NCI-H748 treated with DMSO at 0.1 percent for 48 hours (cell line): Measurements from ENCODE around the gene NAA60.
"Not testable (repeated sequence)": the region's sequence is repeated elsewhere in the genome, so short reads cannot be mapped to it uniquely, and the experiment has no call there.

Experiments
- DNase-seq: peaks from one replicate; lab custom pipeline; 2025; lab: John Stamatoyannopoulos, UW

The NAA60 gene

DNA sequence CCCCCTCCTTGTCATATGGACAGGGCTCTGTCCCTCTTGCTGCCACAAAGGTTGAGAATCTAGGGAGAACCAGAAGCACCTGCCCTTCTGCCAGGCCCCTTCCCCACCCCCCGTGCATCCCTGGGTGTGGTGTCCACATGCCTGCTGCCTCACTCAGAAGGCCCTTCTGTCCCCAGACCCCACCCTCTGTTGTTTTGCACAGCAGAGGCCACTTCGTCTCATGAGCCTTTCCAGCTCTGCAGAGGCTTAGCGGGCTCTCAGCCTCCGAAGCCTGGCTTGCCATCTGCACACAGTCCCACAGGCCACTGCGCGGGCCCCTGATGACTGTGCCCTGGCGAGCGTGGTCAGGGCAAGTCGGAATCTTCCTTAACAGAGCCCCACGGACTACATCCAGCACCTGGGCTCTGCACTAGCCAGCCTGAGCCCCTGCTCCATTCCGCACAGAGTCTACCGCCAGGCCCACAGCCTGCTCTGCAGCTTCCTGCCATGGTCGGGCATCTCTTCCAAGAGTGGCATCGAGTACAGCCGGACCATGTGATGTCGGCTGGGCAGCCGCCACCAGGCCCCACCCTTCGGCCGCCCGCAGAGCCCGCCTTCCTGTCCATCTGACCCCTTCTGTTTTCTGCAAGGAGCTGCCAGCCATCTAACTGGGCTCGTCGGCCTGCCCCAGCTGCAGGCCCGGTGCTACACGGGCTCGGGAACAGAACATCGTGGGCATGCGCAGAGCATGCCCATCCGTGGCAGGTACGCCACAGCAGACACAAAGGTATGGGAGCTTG, 41.0 kb downstream of the NAA60 start:
- no peak for DNase-seq

DNA sequence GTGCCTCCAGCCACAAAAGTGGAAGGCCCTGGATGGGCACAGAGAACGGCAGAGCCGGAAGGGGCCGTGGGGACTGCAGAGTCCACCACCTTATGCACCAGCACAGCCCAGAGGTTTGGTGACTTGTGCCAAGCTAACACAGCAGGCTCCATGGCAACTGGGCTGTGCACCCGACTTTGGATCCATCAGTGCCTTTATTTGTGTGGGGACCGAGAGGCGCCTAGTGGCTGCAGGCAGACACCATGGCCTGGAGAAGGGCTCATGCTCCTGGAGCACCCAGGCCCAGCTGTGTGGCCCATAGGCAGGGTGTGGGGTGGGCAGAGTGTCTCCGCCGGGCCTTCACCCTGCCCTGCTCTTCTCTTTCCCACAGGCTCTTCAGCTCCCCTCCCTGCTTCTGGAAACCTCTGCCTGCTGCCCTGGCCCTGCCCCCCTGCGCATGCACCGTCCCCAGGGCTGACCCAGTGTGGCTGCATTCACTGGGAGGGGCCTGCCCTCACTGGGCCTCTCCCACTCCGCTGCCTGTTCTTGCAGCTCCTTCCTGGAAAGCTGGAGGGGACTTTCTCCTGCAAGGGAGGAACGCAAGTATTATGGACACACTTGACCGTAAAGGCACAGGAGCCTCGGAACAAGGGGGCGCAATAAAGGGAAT, 41.7 kb downstream of the NAA60 start:
- DNase-seq, result no peak

GRCh38 chr16:3485821-3486505, 42.5 kb downstream of the NAA60 start:
- no peak for DNase-seq

DNA sequence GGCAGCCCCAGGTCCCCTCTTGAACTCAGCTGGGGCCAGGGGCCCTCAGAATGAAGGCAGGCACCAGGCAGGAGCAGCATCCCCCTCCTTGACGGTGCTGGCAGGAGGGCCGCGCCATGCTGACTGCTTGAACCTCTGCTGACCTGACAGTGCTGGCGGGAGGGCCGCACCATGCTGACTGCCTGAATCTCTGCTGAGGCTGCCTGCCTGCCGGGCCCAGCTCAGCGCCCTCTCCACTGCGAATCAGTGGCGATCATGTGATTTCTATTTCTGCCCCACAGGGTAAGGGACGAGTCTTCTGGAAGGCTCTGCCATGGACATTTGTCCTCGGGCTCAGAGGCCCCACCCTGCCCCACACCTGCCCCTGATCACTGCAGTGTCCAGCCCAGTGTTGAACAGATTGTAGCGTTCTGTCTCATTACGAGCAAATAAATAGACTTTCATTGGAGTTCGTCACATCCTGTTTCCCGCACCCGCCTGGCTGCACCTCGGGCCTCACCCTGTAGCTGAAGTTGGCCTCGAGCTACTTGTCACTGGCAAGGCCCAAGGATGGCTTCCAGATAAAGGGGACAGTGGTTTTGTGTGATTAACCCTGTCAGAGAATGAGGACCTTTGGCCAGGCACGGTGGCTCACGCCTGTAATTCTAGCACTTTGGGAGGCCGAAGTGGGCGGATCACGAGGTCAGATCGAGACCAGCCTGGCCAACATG, 43.2 kb downstream of the NAA60 start:
- DNase-seq, result no peak

DNA sequence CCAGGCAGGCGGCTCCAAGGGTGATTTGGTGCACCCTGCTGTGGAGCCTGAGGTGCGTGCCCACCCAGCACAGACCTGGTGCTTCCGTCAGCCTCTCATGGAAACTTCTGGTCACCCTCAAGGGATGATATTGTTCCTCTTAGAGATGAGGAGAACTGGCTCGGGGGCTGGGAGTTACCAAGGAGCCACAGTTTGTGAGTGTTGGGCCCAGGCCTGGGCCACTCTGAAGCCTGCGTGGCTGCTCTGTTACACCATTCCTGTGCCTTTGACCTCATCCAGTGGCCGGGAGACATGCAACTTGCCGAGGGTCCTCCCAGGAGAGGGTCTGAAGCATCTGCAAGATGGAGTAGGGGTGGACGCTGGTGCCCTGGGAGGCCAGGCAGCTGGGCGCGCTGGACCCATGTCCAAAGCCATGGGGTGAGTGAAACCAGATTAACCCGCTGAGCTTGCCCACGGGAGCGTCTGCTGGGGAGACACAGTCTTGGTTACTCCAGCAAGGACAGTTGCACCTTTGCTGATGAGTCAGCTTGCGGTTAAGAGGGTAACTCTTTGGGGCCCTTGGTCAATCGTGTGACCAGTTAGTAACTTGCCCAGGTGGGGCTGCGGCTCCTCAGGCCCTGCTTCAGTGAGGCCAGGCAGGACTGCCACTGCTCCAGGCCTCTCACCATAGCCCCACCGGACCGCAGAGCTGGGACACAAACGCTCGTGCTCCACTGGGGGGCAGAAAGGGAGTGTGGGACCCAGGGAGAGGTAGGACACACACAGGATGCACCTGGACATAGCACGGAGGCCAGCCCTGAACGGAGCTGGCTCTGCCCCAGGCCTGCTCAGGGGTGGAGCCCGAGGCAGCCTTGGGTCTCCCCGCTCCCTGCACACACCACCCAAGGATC, 44.3 kb downstream of the NAA60 start:
- DNase-seq, result no peak

GRCh38 chr16:3488801-3489200, 45.3 kb downstream of the NAA60 start:
- DNase-seq, result no peak

- no peak for DNase-seq
Observed at GRCh38 chr16:3490911-3491629, 47.6 kb downstream of the NAA60 start.

GRCh38 chr16:3492356-3492755, 48.9 kb downstream of the NAA60 start:
- no peak for DNase-seq

DNA sequence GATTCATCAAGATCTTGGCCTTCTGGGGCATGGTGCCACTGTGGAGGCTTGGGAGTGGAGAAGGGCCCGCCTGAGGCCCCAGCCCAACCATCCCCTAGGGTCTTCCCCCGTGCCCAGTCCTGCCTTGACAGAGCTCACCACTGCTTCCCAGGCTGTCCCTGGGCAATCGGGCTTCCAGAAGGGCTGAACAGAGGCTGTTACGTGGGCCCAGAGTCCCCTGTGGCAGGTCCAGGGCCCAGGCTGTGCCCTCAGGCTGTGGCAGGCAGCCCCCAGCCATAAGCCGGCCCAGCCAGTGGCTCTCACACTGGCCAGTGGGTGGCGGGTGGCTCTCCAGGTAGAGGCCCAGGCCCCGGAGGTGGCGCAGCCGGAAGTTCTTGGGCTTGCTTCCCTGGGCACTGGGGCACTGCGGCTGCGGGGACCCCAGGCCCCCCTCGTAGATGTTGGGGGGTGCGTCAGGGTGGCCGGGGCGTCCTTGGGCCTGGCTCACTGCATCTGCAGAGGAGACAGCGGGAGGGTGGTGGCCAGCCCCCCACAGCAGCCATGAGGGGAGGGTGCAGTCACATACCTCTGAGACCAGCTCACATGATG, 51.0 kb downstream of the NAA60 start:
- DNase-seq, result no peak

DNA sequence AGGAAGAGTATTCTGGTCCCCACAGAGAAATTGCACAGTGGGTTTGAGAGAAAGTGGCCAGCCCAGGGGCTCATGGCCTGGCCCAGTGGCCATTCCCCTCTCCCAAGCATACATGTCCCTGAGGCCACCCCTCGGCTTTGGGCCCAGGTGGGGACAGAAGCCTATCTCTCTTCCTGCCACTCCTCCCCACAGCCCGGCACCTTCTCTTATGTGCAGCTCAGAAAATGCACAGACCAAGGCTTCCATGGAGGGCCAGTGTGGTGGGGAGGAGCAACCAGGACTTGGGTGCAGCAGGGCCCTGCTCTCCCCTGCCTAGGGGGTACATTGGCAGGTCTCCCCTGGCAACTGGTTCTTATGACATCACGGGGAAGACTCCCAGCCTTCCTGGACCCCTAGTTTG, 51.7 kb downstream of the NAA60 start, which contains the start of gene C16orf90:
C16orf90 (minus strand) TSS at position 314 of the 400 bp plus-strand sequence; CDS start at position 246, 68 bp downstream.
- DNase-seq, result no peak

DNA sequence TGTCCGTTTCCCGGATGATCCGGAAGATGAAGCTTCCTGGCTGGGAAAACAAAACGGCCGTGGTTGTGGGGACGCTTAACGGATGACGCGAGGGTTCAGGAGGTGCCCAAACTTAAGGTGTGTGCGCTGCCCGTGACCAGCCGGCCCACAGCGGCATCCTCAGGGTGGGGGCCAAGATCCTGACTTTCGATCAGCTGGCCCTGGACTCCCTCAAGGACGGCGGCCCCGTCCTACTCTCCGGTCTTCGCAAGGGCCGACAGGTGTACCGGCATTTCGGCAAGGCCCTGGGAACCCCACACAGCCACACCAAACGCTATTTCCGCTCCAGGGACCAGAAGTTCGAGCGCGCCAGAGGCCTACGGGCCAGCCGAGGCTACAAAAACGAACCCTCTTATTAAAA, 52.9 kb downstream of the NAA60 start:
- no peak for DNase-seq

GRCh38 chr16:3497771-3498170, 54.3 kb downstream of the NAA60 start:
- DNase-seq, result no peak

GRCh38 chr16:3498988-3499387, 55.5 kb downstream of the NAA60 start:
- no peak for DNase-seq

DNA sequence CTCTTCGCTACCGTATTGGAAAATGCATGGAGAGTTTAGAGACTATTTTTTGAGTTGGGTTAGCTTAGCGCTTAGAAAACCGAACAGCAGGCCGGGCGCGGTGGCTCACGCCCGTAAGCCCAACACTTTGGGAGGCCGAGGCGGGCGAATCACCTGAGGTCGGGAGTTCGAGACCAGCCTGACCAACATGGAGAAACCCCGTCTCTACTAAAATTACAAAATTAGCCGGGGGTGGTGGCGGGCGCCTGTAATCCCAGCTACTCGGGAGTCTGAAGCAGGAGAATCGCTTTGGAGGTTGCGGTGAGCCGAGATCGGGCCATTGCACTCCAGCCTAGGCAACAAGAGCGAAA, 57.9 kb downstream of the NAA60 start:
- not testable (repeated sequence) for DNase-seq

- no peak for DNase-seq
Observed at GRCh38 chr16:3501783-3502400, 58.4 kb downstream of the NAA60 start.

DNA sequence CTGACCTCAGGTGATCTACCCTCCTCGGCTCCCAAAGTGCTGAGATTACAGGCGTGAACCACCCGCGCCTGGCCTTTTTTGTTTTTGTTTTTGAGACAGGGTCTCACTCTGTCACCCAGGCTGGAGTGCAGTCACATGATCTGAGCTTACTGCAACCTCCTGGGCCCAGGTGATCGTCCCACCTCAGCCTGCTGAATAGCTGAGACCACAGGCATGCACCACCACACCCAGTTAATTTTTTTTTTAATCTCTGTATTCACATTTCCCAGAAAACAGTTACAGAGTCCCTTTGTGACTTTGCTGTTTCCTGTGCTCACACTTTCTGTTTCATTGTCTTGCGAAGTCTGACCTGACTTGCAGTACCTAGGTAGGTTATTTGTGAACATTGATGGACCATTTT, 60.0 kb downstream of the NAA60 start:
- no peak for DNase-seq

GRCh38 chr16:3508736-3509135, 65.3 kb downstream of the NAA60 start:
- DNase-seq, result no peak

GRCh38 chr16:3509470-3509928, 66.0 kb downstream of the NAA60 start:
- DNase-seq, result no peak

- DNase-seq, result no peak
Observed at GRCh38 chr16:3510416-3510815, 66.9 kb downstream of the NAA60 start.
